Stomach smooth muscle (tissue), 2 donors: ENCODE results near the gene PDSS2.
"Not testable (repeated sequence)": the region's sequence is repeated elsewhere in the genome, so short reads cannot be mapped to it uniquely, and the experiment has no call there.

Experiments
- H3K27ac ChIP-seq: one replicate; pipeline ENCODE4 v1.7.0; 2013; ENCODE audit warnings: mild to moderate bottlenecking, low read length, inconsistent platforms
- H3K27me3 ChIP-seq, 2 donors: one replicate each; pipeline ENCODE4 v1.7.0; 2013; ENCODE audit warnings: low read length in 2 of 2; ENCODE audit not compliant: insufficient read depth in 2 of 2, control insufficient read depth in 1 of 2
- H3K36me3 ChIP-seq, 2 donors: one replicate each; pipeline ENCODE4 v1.7.0; 2013; ENCODE audit warnings: low read length in 2 of 2; ENCODE audit not compliant: control insufficient read depth in 2 of 2, insufficient read depth in 2 of 2
- H3K4me1 ChIP-seq: one replicate; pipeline ENCODE4 v1.7.0; 2013; ENCODE audit warnings: low read length; ENCODE audit not compliant: control insufficient read depth, insufficient read depth
- H3K4me3 ChIP-seq, 2 donors: one replicate each; pipeline ENCODE4 v1.7.0; 2013; ENCODE audit warnings: low read length in 2 of 2
- H3K9ac ChIP-seq, 2 donors: one replicate each; pipeline ENCODE4 v1.7.0; 2013; ENCODE audit warnings: low read length in 2 of 2, mild to moderate bottlenecking in 1 of 2
- H3K9me3 ChIP-seq, 2 donors: one replicate each; pipeline ENCODE4 v1.7.0; 2013; ENCODE audit warnings: low read length in 2 of 2; ENCODE audit not compliant: control insufficient read depth in 2 of 2
- donor health status: healthy.
- donor health status: Pancreatic carcinoma.

Gene PDSS2

GRCh38 chr6:107292715-107293271, 166.6 kb downstream of the PDSS2 start:
- Histone ChIP-seq H3K9me3 (no peaks in the 10 kb centered on the region), H3K4me1 (peaks cover 3% of the 10 kb centered on the region), H3K27me3 (no peaks in the 10 kb centered on the region), H3K36me3 (no peaks in the 10 kb centered on the region), H3K4me3 (no peak overlapping the region), H3K9ac (no peak overlapping the region), H3K27ac (no peak overlapping the region)

DNA sequence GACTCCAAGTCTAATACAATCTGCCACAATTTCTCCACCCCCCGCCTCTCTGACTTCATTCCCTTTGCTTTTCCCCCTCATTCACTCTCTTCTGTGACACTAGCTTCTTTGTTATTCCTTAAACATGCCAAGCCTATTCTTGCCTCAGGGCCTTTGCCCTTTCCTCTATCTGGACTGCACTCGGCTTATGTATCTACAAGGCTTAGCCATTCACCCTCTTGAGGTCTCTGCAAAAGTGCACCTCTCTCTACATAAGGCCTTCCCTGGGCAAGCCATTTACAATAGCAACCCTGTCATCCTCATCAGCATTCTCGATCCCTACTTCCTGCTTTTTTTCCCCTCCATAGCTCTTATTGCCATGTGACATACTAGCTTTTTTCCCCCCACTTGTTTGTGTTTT, 168.9 kb downstream of the PDSS2 start:
- no peaks in the 10 kb centered on the region for H3K27me3 ChIP-seq
- H3K27ac ChIP-seq: no peak overlapping the region
- H3K9ac ChIP-seq: no peak overlapping the region
- no peak overlapping the region for H3K4me3 ChIP-seq
- no peaks in the 10 kb centered on the region for H3K36me3 ChIP-seq
- H3K9me3 ChIP-seq: no peaks in the 10 kb centered on the region
- H3K4me1 ChIP-seq: peaks cover 3% of the 10 kb centered on the region

DNA sequence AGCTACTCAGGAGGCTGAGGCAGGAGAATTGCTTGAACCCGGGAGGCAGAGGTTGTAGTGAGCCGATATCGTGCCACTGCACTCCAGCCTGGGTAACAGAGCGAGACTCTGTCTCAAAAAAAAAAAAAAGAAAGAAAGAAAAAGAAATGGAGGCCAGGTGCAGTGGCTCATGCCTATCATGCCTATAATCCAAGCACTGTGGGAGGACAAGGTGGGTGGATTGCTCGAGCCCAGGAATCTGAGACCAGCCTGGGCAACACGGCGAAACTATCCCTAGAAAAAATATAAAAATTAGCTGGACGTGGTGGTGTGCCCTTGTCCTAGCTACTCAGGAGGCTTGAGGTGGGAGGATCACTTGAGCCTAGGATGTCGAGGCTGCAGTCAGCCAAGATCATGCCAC, 170.1 kb downstream of the PDSS2 start:
- not testable (repeated sequence) for H3K9me3 ChIP-seq, H3K4me1 ChIP-seq, H3K4me3 ChIP-seq, H3K9ac ChIP-seq, H3K27ac ChIP-seq, H3K27me3 ChIP-seq, H3K36me3 ChIP-seq

GRCh38 chr6:107285683-107286082, 173.7 kb downstream of the PDSS2 start:
- not testable (repeated sequence) for H3K4me3 ChIP-seq, H3K9ac ChIP-seq, H3K9me3 ChIP-seq, H3K36me3 ChIP-seq, H3K4me1 ChIP-seq, H3K27ac ChIP-seq, H3K27me3 ChIP-seq

- no peak overlapping the region for H3K27ac ChIP-seq
- H3K9me3 ChIP-seq: no peaks in the 10 kb centered on the region
- no peaks in the 10 kb centered on the region for H3K4me1 ChIP-seq
- no peak overlapping the region for H3K4me3 ChIP-seq
- no peaks in the 10 kb centered on the region for H3K27me3 ChIP-seq
- no peaks in the 10 kb centered on the region for H3K36me3 ChIP-seq
- H3K9ac ChIP-seq: no peak overlapping the region
Observed at GRCh38 chr6:107284805-107285204, 174.6 kb downstream of the PDSS2 start.

GRCh38 chr6:107280791-107281190, 178.6 kb downstream of the PDSS2 start:
- Histone ChIP-seq H3K9me3 (no peaks in the 10 kb centered on the region), H3K27me3 (no peaks in the 10 kb centered on the region), H3K4me1 (no peaks in the 10 kb centered on the region)

GRCh38 chr6:107280001-107280400, 179.4 kb downstream of the PDSS2 start:
- not testable (repeated sequence) for H3K9ac ChIP-seq, H3K4me1 ChIP-seq, H3K4me3 ChIP-seq, H3K27ac ChIP-seq, H3K9me3 ChIP-seq, H3K36me3 ChIP-seq, H3K27me3 ChIP-seq

More at GRCh38 chr6:107280791-107281190, 178.6 kb downstream of the PDSS2 start:
- Histone ChIP-seq H3K4me3 (no peak overlapping the region), H3K9ac (no peak overlapping the region), H3K27ac (no peak overlapping the region), H3K36me3 (no peaks in the 10 kb centered on the region)

- Histone ChIP-seq H3K4me3 (no peak overlapping the region), H3K4me1 (no peaks in the 10 kb centered on the region), H3K9me3 (no peaks in the 10 kb centered on the region), H3K36me3 (peaks cover 0 to 3% of the 10 kb centered on the region in 2 donors), H3K27ac (no peak overlapping the region), H3K27me3 (no peaks in the 10 kb centered on the region), H3K9ac (no peak overlapping the region)
Observed at GRCh38 chr6:107275330-107275865, 184.0 kb downstream of the PDSS2 start.

DNA sequence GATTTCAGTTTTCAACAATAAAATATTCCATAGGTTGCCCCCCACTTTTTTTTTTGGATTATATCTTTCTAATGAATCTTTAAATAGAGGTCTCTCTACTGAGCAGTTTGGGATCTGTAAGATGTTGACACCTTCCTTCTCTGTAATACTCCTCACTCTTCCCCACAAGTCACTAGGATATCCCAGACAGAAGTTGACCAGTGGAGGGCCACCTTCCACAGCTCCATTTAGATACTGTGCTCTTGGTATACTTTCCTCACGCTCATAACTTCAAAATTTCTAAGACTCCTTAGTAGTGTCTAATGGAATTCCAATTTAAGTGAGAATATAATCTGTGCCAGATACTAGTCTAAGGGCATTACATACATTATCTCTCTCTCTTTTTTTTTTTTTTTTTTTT, 185.1 kb downstream of the PDSS2 start:
- H3K4me3 ChIP-seq: no peak overlapping the region
- H3K4me1 ChIP-seq: no peaks in the 10 kb centered on the region
- no peaks in the 10 kb centered on the region for H3K9me3 ChIP-seq
- no peaks in the 10 kb centered on the region for H3K27me3 ChIP-seq
- H3K27ac ChIP-seq: no peak overlapping the region
- no peak overlapping the region for H3K9ac ChIP-seq
- peaks cover 0 to 3% of the 10 kb centered on the region in 2 donors for H3K36me3 ChIP-seq

- H3K4me3 ChIP-seq: no peak overlapping the region
- H3K27ac ChIP-seq: no peak overlapping the region
- no peak overlapping the region for H3K9ac ChIP-seq
- no peaks in the 10 kb centered on the region for H3K27me3 ChIP-seq
- H3K36me3 ChIP-seq: peaks cover 0 to 3% of the 10 kb centered on the region in 2 donors
- no peaks in the 10 kb centered on the region for H3K4me1 ChIP-seq
- no peaks in the 10 kb centered on the region for H3K9me3 ChIP-seq
Observed at GRCh38 chr6:107272246-107272645, 187.1 kb downstream of the PDSS2 start.

- Histone ChIP-seq H3K36me3 (peaks cover 0 to 3% of the 10 kb centered on the region in 2 donors), H3K9ac (no peak overlapping the region), H3K27ac (no peak overlapping the region), H3K9me3 (no peaks in the 10 kb centered on the region), H3K27me3 (no peaks in the 10 kb centered on the region), H3K4me3 (no peak overlapping the region), H3K4me1 (no peaks in the 10 kb centered on the region)
Observed at GRCh38 chr6:107271208-107271790, 188.1 kb downstream of the PDSS2 start.
